Loucy (cell line): ENCODE results near the gene EEF1AKMT2.

Source experiments
- EZH2phosphoT487 ChIP-seq: fragments of 200-600 bp; IDR thresholded peaks from 2 replicates; pipeline ENCODE4 v1.6.1; 2018; ENCODE audit warnings: antibody characterized with exemption, mild to moderate bottlenecking, moderate library complexity, borderline replicate concordance
- TF ChIP-seq, protein P1 (sequence below): fragments of 200-600 bp; sonication (generic); conservative IDR thresholded peaks from 2 replicates; pipeline ENCODE4 v1.5.1; 2014; ENCODE audit warnings: mild to moderate bottlenecking, antibody characterized with exemption, low read length

DNA sequence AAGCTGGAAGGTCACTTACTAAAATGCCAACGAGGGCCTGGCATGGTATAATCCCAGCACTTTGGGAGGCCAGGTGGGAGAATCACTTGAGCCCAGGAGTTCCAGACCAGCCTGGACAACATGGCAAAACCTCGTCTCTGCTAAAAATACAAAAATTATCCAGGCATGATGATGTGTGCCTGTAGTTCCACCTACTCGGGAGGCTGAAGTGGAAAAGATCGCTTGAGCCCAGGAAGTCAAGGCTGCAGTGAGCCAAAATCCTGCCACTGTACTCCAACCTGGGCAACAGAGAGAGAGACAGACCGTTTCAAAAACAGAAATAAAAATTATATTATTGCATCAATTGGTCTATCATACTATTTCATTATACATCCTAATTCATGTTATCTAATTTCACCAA lies 29.4 kb downstream of the EEF1AKMT2 start:
- TF ChIP-seq, protein P1, sequence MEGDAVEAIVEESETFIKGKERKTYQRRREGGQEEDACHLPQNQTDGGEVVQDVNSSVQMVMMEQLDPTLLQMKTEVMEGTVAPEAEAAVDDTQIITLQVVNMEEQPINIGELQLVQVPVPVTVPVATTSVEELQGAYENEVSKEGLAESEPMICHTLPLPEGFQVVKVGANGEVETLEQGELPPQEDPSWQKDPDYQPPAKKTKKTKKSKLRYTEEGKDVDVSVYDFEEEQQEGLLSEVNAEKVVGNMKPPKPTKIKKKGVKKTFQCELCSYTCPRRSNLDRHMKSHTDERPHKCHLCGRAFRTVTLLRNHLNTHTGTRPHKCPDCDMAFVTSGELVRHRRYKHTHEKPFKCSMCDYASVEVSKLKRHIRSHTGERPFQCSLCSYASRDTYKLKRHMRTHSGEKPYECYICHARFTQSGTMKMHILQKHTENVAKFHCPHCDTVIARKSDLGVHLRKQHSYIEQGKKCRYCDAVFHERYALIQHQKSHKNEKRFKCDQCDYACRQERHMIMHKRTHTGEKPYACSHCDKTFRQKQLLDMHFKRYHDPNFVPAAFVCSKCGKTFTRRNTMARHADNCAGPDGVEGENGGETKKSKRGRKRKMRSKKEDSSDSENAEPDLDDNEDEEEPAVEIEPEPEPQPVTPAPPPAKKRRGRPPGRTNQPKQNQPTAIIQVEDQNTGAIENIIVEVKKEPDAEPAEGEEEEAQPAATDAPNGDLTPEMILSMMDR, result no peak
- TF ChIP-seq EZH2phosphoT487, result no peak
